ENCODE data around the gene ANO10. TPM values are rescaled to one million over a fixed set of nuclear protein-coding genes. Genes with fewer than 3 reads are reported as not detected.
"Not testable (repeated sequence)": the region's sequence is repeated elsewhere in the genome, so short reads cannot be mapped to it uniquely, and the experiment has no call there.

ANO10 gene
- total RNA-seq, 1 donor = 7.1 TPM

DNA sequence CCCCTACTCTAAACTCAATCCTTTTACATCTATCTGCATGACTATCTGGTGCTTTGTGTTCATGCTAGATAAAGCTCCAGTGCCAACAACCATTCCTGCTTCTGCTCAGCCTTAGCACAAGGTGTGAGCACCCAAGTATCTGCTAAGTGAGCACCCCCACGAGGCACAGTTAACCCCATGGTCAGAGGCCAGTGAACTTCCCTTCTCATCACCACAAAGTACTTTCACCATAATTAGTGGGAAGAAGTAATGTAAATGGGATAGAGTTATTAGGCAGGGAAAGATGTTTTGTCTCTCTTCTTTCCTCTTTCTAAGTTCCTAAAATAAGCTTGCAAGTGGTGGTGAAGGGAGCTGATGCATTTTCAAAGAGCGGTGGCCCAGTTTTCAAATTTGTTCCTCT is 96.4 kb downstream of the ANO10 start:
- H3K9me3 ChIP-seq (ENCODE audit: low read depth, low read length) = no peaks in the 10 kb centered on the region
- H3K4me1 ChIP-seq (ENCODE audit: insufficient read depth, low read length) = no peaks in the 10 kb centered on the region
- no peaks in the 10 kb centered on the region for H3K27me3 ChIP-seq (ENCODE audit: insufficient read depth, low read length)
- no peak overlapping the region for H3K4me3 ChIP-seq (ENCODE audit: low read length)

DNA sequence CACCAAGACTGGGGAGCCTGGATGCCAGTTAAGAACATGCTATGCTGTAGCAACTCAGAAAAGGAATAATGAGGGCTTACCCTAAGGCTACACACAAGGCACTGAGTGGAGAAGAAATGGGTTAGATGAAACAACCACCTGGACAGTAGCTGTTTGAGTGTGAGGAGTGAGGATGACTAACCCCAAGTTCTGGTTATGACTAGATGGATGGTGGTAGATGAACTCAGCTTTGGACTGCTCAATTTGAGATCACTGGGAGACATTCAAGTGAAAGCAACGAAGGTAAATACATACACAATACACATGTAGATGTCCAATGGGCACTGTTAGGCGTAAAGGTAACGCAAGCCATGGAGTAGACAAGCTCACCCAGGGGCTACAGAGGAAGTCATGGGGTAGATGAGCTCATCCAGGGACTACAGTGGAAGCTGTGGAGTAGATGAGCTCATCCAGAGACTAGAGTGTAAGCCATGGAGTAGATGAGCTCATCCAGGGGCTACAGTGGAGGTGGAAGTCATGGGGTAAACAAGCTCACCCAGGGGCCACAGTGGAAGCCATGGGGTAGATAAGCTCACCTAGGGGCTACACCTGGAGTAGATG is 98.3 kb downstream of the ANO10 start:
- no peaks in the 10 kb centered on the region for H3K4me1 ChIP-seq (ENCODE audit: insufficient read depth, low read length)
- H3K27me3 ChIP-seq (ENCODE audit: insufficient read depth, low read length) = no peaks in the 10 kb centered on the region

DNA sequence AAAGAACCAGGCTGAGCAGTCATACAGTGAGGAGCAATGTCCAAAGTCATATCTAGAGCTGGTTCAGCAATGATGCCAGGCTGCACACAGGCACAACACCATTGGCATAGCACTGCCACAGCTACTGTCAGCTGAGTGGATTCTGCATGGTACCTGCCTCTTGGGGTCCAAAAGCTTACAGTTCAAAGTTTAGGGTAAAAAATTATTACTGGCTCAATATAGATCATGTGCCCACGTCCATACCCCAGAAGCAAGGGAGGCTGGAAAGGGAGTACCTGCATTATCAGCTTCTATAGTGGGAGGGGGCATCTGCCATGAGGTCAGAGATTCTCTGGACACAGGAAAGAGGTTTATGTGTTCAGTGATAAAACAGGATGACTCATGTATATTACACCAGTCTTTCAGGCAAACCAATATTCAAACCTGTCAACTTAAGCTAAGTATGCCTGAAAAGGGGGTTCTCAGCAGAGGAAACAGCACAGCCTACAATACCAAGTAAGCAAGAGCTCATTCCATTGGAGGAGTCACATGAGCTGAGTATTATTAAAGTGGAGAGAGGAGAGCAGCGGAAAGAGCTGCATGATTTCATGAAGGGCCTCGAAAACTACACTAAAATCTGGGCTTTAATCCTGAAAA is 99.0 kb downstream of the ANO10 start:
- no peak overlapping the region for H3K4me3 ChIP-seq (ENCODE audit: low read length)
- H3K9me3 ChIP-seq (ENCODE audit: low read depth, low read length) = peaks cover 9% of the 10 kb centered on the region
- no peaks in the 10 kb centered on the region for H3K4me1 ChIP-seq (ENCODE audit: insufficient read depth, low read length)
- H3K27me3 ChIP-seq (ENCODE audit: insufficient read depth, low read length) = no peaks in the 10 kb centered on the region

More for the DNA sequence above, 98.3 kb downstream of the ANO10 start:
- Histone ChIP-seq H3K4me3 (ENCODE audit: low read length) (no peak overlapping the region), H3K9me3 (ENCODE audit: low read depth, low read length) (peaks cover 9% of the 10 kb centered on the region)

DNA sequence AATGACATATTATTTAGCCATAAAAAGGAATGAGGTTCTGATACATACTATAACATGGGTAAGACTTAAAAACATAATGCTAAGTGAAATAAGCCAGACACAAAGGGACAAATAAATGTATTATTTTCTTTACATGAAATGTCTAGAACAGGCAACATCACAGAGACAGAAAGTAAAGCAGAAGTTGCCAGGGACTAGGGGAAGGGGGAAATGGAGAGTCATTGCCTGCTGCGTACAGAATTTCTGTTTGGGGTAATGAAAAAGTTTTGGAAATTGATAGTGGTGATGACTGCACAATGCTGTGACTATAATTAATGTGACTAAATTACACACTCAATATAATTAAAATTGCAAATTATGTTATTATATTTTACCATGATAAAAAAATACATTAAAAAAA is 99.9 kb downstream of the ANO10 start:
- Histone ChIP-seq H3K9me3 (ENCODE audit: low read depth, low read length) (peaks cover 9% of the 10 kb centered on the region), H3K4me1 (ENCODE audit: insufficient read depth, low read length) (no peaks in the 10 kb centered on the region), H3K4me3 (ENCODE audit: low read length) (no peak overlapping the region), H3K27me3 (ENCODE audit: insufficient read depth, low read length) (no peaks in the 10 kb centered on the region)

DNA sequence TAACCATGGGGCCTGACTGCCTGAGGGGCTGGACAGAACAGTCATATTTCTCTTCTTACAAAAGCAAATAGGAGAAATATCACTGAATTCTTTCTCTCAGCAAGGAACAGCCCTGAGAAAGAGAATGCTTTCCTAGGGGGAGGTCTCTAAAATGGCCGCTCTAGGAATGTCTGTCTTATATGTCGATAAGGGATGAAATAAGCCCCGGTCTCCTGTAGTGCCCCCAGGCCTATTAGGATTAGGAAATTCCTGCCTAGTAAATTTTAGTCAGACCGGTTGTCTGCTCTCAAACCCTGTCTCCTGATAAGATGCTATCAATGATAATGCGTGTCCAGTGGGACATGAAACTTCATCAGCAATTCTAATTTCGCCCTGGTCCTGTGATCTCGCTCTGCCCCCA is 103.3 kb downstream of the ANO10 start:
- H3K4me3 ChIP-seq (ENCODE audit: low read length); H3K27me3 ChIP-seq (ENCODE audit: insufficient read depth, low read length); H3K9me3 ChIP-seq (ENCODE audit: low read depth, low read length); H3K4me1 ChIP-seq (ENCODE audit: insufficient read depth, low read length): not testable (repeated sequence)

DNA sequence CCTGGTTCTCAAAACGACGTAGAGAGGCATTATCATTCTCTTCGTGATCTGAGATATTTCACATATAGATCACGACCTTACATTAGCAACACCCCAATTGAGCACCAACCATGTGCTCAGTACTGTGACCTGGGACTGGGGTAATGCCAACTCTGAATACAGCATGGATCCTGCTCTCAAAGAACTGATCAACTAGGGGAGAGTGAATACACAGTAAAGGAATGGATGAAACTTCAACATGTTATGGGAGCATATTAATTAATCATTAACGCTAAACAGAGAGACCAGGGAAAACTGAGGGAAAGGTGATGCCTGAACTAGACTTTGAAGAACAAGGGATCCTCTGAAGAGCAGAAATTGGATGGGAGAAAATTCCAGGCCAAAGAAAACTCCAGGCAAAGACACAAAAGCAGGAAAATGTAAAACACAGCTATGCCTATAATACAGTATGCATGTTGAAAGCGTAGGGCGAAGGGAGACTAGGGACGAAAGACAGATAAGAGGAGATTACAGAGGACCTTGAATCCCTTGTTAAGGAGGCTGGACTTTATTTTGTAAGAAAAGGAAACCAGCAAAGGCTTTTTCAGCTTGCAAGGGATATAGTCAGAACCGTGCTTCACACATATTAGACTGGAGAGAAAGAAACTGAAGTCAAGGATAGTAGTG is 105.7 kb downstream of the ANO10 start:
- H3K4me1 ChIP-seq (ENCODE audit: insufficient read depth, low read length) = no peaks in the 10 kb centered on the region
- H3K27me3 ChIP-seq (ENCODE audit: insufficient read depth, low read length) = no peaks in the 10 kb centered on the region
- H3K9me3 ChIP-seq (ENCODE audit: low read depth, low read length) = peaks cover 9% of the 10 kb centered on the region
- H3K4me3 ChIP-seq (ENCODE audit: low read length) = no peak overlapping the region

DNA sequence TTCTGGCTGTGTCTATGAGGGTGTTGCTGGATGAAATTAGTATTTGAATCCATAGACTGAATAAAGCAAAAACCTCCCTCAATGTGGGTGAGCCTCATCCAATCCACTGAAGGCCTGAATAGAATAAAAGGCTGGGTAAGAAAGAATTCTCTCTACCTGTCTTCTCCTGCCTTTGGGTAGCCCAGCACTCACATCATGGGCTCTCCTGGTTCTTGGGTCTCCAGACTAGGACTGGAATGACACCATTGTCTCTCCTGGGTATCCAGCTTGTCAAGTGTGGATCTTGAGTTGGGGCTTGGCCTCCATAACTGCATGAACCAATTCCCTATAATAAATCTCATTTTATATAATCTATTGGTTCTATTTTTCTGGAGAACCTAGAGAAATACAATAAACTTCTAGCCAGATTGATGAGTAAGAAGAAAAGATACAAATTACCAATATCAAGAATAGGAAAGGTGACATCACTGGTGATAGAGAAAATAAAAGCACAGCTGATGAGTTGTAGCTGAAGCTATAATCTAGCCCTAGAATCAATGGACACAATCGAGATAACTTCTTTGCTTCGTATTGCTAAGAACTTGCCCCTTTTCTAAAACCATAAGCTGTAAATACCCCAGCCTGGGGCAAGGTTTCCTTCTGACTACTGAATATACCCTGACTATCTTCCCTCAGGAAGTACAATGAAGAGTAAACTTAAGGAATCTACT is 106.4 kb downstream of the ANO10 start:
- H3K4me3 ChIP-seq (ENCODE audit: low read length) = no peak overlapping the region
- H3K27me3 ChIP-seq (ENCODE audit: insufficient read depth, low read length) = no peaks in the 10 kb centered on the region
- H3K4me1 ChIP-seq (ENCODE audit: insufficient read depth, low read length) = no peaks in the 10 kb centered on the region
- H3K9me3 ChIP-seq (ENCODE audit: low read depth, low read length) = peaks cover 9% of the 10 kb centered on the region

DNA sequence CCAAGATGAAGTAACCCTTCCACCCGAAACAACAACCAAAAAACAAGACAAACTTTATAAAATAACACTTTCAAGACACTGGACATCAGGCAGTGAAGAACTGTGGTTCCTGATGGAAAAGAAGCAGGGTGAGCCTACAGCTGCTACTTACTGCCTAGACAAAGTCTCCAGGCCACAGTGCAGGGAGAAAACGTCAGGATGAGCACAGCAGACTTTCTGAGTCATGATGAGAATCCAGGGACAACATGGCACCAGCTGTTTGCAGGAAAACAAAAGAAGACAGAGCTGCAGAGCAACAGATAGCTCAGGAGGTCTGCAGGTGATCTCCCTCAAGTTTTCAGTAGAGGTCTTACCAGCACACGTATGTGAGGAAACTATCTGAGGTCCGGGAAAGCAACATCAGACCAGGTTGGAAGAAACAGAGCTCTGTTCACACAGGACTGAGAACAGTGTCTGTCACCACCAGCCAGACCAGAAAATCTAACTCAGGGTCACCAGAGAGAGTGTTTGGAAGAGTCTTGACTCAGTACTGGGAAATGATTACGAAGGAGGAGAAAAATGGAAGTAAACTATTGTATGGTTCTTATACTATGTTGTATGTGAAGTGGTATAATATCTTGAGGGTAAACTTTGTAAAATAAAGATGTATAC is 108.9 kb downstream of the ANO10 start:
- H3K4me1 ChIP-seq (ENCODE audit: insufficient read depth, low read length) = no peaks in the 10 kb centered on the region
- no peak overlapping the region for H3K4me3 ChIP-seq (ENCODE audit: low read length)
- H3K27me3 ChIP-seq (ENCODE audit: insufficient read depth, low read length) = no peaks in the 10 kb centered on the region
- H3K9me3 ChIP-seq (ENCODE audit: low read depth, low read length) = no peaks in the 10 kb centered on the region

DNA sequence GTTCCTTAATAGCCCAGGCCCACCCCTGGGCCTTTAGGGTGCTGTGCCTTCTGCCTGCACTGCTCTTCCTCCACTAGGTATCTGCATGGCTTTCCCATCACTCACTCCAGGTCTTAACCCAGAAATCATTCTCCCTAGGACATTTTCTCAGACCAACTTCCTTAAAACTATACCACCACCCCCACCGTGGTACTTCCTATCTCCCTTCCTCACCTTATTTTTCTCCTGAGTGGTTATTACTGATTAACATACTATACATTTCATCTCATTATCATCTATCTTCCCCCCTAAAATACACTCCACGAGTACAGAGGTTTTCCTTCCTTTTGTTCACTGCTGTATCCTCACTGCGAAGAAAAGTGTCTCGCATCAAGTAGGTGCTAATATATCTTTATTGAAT is 115.2 kb downstream of the ANO10 start:
- no peaks in the 10 kb centered on the region for H3K27me3 ChIP-seq (ENCODE audit: insufficient read depth, low read length)
- peaks cover 6% of the 10 kb centered on the region for H3K4me1 ChIP-seq (ENCODE audit: insufficient read depth, low read length)
- H3K9me3 ChIP-seq (ENCODE audit: low read depth, low read length) = no peaks in the 10 kb centered on the region
- no peak overlapping the region for H3K4me3 ChIP-seq (ENCODE audit: low read length)

DNA sequence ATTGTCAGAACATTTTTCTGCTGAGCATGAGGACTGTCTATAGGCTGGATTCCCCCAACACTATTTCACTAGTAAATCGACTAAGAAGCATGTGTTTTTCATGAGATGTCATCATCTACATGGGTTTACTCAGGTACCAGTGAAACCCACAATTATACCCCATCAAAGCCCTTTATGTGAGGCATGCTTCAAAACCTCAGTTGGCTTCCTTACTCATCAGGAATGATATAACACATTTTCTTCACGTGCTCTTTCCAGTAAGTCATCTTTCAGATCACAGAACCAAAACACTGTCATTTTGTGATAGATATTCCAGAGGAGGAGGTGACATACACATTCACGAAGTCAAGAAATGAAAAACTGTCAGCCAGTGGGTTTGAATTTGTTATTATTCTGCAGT is 116.5 kb downstream of the ANO10 start:
- Histone ChIP-seq H3K4me1 (ENCODE audit: insufficient read depth, low read length) (peaks cover 6% of the 10 kb centered on the region), H3K9me3 (ENCODE audit: low read depth, low read length) (no peaks in the 10 kb centered on the region), H3K27me3 (ENCODE audit: insufficient read depth, low read length) (no peaks in the 10 kb centered on the region), H3K4me3 (ENCODE audit: low read length) (no peak overlapping the region)

DNA sequence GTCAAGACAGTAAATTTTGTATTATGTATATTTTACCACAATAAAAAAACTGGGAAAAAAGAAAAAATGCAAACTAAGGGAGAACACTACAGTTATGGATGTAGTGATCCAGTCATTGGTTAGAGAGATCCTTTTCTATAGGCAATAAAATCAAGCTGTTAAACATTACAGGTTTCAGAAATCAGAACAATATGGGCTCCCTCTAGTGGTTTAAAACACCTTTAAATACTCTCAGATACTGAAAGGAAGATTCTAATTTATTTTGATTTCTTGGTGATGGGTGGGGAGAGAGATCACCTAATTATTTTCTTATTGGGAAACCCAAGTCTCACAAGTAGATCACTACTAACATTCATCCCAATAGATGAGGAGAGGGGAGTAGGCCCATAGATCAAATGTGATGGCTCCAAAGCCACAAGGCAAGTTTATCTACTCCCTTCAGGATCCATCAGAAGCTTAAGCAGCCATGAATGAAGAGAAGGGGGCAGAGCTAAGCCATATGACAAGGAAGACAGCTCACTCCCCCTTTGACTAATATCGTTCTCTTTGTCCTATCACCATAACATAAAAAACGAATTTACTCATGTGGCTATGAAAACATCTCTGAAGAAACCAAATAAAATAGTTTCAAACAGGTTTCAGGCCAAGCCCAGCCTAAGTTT is 118.6 kb downstream of the ANO10 start:
- Histone ChIP-seq H3K4me1 (ENCODE audit: insufficient read depth, low read length) (peaks cover 21% of the 10 kb centered on the region), H3K27me3 (ENCODE audit: insufficient read depth, low read length) (no peaks in the 10 kb centered on the region), H3K4me3 (ENCODE audit: low read length) (no peak overlapping the region), H3K9me3 (ENCODE audit: low read depth, low read length) (no peaks in the 10 kb centered on the region)

DNA sequence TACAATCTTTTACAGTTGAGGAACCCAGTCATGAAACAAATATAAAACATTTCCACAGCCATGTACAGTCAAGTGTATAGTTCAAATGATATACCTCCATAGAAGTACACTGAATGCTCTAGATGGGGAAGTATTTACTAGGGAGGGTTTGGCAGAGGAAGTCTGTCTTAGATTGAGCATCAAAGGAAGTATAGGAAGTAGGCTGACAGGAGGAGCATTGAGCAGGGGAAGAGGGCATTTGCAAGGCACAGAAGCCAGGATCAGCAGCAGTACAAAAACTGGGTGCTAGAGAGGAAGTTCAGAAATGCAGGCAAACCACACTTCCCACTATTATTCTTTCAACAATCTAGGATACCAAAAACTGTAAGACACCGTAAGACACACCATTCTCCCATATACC is 122.6 kb downstream of the ANO10 start:
- no peaks in the 10 kb centered on the region for H3K9me3 ChIP-seq (ENCODE audit: low read depth, low read length)
- no peak overlapping the region for H3K4me3 ChIP-seq (ENCODE audit: low read length)
- peaks cover 21% of the 10 kb centered on the region for H3K4me1 ChIP-seq (ENCODE audit: insufficient read depth, low read length)
- H3K27me3 ChIP-seq (ENCODE audit: insufficient read depth, low read length) = no peaks in the 10 kb centered on the region

DNA sequence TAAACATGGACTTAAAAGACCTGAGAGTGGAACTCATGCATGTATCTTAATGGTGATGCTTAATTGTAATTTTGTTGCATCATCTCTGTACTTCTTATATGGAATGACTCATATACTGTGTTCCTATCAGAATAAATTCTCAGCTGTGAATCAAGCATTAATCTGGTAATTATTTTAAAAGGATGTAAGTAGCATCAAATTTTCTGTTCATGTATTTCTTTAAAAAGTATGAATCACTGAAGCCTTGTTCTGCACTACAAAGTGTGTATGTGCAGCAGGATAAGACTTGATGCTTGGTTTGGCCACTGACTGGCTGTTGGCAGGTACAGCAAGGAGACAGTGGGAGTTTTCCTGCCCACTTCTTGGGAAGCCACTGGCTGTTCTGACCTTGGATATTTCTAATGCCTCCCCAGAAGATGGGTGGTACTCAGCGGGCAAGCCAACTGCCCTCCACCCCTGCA is 123.9 kb downstream of the ANO10 start:
- Histone ChIP-seq H3K4me3 (ENCODE audit: low read length) (no peak overlapping the region), H3K27me3 (ENCODE audit: insufficient read depth, low read length) (no peaks in the 10 kb centered on the region), H3K4me1 (ENCODE audit: insufficient read depth, low read length) (peaks cover 21% of the 10 kb centered on the region), H3K9me3 (ENCODE audit: low read depth, low read length) (no peaks in the 10 kb centered on the region)

DNA sequence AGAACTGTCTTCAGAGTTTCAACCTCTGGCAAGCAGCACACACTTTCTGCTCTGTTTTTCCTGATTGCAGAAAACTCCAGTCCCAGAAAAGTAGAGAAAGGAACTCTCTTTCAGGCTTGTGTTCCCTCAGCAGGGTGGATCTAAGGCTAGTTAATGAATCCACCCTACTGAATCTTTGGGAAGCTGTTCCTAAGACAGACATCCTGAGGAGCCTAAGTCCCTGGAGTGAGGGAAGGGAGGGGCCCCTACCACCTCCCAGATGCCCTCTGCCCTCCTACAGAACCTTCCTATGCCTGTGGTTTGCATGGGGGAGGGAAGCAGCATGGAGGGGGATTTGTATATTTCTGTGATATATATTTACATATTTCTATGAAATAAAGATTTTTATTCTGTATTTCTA is 124.4 kb downstream of the ANO10 start:
- no peaks in the 10 kb centered on the region for H3K9me3 ChIP-seq (ENCODE audit: low read depth, low read length)
- no peak overlapping the region for H3K4me3 ChIP-seq (ENCODE audit: low read length)
- peaks cover 19% of the 10 kb centered on the region for H3K4me1 ChIP-seq (ENCODE audit: insufficient read depth, low read length)
- no peaks in the 10 kb centered on the region for H3K27me3 ChIP-seq (ENCODE audit: insufficient read depth, low read length)

Measured in mononuclear cell (primary cell).